ENCODE results near the gene PRKAR1A. TPM values are rescaled to one million over a fixed set of nuclear protein-coding genes. Genes with fewer than 3 reads are reported as not detected.

The PRKAR1A gene
- total RNA-seq, 4 donors from 2014 or later = 267 to 390 (median 347) TPM

DNA sequence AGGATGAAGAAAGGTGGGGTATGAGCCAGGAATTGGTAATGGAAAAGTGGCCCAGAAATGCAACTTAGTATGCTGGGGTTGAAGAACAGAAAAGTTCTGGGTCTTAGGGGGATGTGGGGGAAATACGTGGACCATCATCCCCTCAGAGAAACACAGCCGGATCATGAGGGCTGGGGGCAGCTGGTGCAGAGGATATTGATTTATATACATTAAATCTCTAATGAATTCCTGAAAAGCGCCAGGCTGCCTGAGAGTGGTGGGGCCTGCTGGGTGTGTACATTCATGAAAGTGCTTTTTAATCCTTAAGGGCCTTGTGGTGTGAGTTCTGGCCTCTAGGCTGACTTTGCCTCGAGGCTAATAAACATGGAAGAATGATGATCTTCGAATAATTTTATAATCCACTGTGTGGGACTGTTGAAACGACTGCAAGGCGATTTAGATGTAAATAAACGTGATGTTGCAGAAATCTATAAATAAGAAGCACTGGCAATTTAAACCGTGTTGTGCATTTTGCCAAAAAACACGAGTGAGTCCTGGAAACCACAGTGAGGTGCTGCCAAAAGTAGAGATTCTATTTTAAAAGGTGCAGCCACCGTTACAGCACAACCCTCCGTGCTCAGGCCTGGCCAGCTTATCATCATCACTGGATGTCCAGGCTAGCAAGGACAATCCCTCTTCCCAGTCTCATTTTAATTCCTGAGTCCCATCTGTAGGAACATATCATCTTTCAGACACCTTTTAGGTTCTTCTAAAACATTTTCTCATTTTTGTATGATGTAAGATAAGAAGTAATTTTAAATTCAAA is 32.1 kb downstream of the PRKAR1A start:
- Histone ChIP-seq H3K36me3 (peaks cover 0 to 26% of the 10 kb centered on the region in 2 donors), H3K4me3 (no peak overlapping the region), H3K27ac (no peak overlapping the region), H3K9me3 (no peaks in the 10 kb centered on the region), H3K27me3 (no peaks in the 10 kb centered on the region), H3K4me1 (peaks cover 0 to 10% (median 0%) of the 10 kb centered on the region in 3 donors)
- 32 to 45% methylated on average over 12 of the region's 12 CpGs for WGBS, 2 donors (ENCODE audit: low coverage in 1 of 2)
- no peak for ATAC-seq
- TF ChIP-seq POLR2AphosphoS5 (IDR thresholded peaks at IDR 0.05) = no peak
- TF ChIP-seq POLR2A (IDR thresholded peaks at IDR 0.05) = no peak
- no peak for TF ChIP-seq EP300 (IDR thresholded peaks at IDR 0.05)
- TF ChIP-seq, protein P1, sequence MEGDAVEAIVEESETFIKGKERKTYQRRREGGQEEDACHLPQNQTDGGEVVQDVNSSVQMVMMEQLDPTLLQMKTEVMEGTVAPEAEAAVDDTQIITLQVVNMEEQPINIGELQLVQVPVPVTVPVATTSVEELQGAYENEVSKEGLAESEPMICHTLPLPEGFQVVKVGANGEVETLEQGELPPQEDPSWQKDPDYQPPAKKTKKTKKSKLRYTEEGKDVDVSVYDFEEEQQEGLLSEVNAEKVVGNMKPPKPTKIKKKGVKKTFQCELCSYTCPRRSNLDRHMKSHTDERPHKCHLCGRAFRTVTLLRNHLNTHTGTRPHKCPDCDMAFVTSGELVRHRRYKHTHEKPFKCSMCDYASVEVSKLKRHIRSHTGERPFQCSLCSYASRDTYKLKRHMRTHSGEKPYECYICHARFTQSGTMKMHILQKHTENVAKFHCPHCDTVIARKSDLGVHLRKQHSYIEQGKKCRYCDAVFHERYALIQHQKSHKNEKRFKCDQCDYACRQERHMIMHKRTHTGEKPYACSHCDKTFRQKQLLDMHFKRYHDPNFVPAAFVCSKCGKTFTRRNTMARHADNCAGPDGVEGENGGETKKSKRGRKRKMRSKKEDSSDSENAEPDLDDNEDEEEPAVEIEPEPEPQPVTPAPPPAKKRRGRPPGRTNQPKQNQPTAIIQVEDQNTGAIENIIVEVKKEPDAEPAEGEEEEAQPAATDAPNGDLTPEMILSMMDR (IDR thresholded peaks at IDR 0.05) = no peak

DNA sequence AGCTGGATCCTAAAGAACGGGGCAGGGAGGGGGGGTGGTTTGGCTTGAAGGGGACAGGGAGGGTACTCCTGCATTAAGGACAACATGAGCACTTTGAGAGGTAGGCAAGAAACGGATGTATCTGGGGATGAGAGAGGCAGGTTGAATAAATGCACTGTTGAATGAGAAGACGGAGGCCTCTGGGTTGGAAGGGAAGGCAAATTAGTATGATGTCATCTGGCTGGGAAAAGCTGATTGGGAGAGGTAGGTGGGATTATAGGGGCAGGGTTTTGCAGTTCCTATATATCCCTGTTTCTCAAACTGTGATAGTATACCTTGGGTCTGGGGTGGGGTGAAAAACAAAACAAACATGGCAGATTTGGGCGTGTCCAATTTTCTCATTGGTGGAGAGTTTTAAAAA is 44.3 kb downstream of the PRKAR1A start:
- H3K36me3 ChIP-seq = peaks cover 0 to 7% of the 10 kb centered on the region in 2 donors
- ATAC-seq = no peak
- H3K4me1 ChIP-seq = peaks cover 0 to 1% (median 0%) of the 10 kb centered on the region in 3 donors
- no peak overlapping the region for H3K27ac ChIP-seq
- WGBS, 2 donors (ENCODE audit: low coverage in 1 of 2) = 68 to 83% methylated on average over 4 of the region's 4 CpGs
- no peaks in the 10 kb centered on the region for H3K27me3 ChIP-seq
- no peaks in the 10 kb centered on the region for H3K9me3 ChIP-seq
- H3K4me3 ChIP-seq = no peak overlapping the region
- TF ChIP-seq, protein P1 (IDR thresholded peaks at IDR 0.05) = no peak
- no peak for TF ChIP-seq EP300 (IDR thresholded peaks at IDR 0.05)
- TF ChIP-seq POLR2A (IDR thresholded peaks at IDR 0.05) = no peak
- TF ChIP-seq POLR2AphosphoS5 (IDR thresholded peaks at IDR 0.05) = no peak

DNA sequence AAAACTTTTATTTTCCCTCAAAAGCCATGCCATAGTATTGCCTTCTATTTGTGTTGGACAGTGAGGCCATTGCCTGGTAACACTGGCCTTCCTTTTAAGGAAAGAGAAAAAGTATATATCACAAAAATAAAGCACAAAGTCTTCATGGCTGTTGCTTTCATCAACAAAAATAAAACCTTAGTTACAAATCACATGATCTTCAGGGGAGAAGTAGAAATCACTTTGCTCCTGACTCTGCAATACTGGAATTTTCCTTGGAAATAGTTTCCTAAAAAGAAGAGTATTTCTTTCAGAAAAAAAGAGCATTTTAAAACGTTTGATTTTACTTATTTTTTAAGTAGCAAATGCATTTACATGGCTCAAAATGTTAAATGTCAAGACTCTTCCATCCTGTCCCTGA is 47.1 kb downstream of the PRKAR1A start:
- Histone ChIP-seq H3K36me3 (peaks cover 0 to 7% of the 10 kb centered on the region in 2 donors), H3K27me3 (no peaks in the 10 kb centered on the region), H3K9me3 (no peaks in the 10 kb centered on the region), H3K4me1 (peaks cover 0 to 5% (median 0%) of the 10 kb centered on the region in 3 donors), H3K4me3 (no peak overlapping the region), H3K27ac (no peak overlapping the region)
- WGBS, 2 donors (ENCODE audit: low coverage in 1 of 2) = 0% methylated on average over 1 of the region's 1 CpG
- TF ChIP-seq, protein P1 (IDR thresholded peaks at IDR 0.05) = no peak
- TF ChIP-seq POLR2AphosphoS5 (IDR thresholded peaks at IDR 0.05) = no peak
- ATAC-seq = no peak

DNA sequence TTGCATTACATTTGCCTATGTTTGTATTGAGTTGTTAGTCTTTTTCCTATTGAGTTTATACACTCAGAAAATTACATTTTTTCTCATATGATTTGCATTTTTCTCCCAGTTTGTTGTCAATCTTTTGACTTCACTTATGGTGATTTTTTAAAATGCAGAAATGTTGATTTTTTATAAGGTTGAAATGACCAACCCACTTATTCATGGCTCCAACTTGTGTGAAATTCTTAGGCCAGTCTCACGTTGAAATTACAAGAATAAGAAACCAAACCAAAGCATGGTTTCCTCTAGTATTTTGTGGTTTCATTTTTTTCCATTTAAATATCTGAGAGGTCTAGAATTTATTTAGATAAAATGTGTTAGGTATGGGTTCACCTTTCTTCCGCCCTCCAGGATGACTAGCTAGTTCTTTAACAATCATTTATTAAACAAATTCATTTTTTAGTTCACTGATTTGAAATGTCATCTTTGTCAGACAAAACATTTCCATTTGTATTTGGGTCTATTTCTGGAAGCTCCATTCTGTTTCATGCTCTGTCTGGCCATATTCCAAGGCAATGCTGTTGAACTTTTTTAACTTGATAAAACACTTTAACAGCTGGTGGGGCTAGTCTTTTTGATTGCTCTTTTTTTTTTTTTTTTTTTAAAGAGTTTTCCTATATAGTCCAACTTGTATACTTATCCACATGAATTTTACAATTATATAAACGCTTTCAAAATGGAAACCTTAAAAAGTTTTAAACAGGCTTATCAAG is 48.9 kb downstream of the PRKAR1A start:
- no peak overlapping the region for H3K27ac ChIP-seq
- no peaks in the 10 kb centered on the region for H3K27me3 ChIP-seq
- H3K4me1 ChIP-seq = peaks cover 0 to 5% (median 0%) of the 10 kb centered on the region in 3 donors
- ATAC-seq = no peak
- WGBS, 2 donors (ENCODE audit: low coverage in 1 of 2) = 15 to 17% methylated on average over 2 to 3 of the region's 3 CpGs
- TF ChIP-seq, protein P1 (IDR thresholded peaks at IDR 0.05) = no peak
- TF ChIP-seq POLR2AphosphoS5 (IDR thresholded peaks at IDR 0.05) (no peak), EP300 (IDR thresholded peaks at IDR 0.05) (no peak), POLR2A (IDR thresholded peaks at IDR 0.05) (no peak)
- H3K36me3 ChIP-seq = no peaks in the 10 kb centered on the region
- no peaks in the 10 kb centered on the region for H3K9me3 ChIP-seq
- no peak overlapping the region for H3K4me3 ChIP-seq

All from gastroesophageal sphincter (tissue), 4 donors.